GM19193 (cell line): ENCODE results near the gene PARK7.

Experiments used
- POLR2A ChIP-seq: IDR thresholded peaks from 4 replicates; pipeline ENCODE4 v1.6.1; 2011; ENCODE audit not compliant: insufficient read depth, insufficient read length; ENCODE audit errors: extremely low read depth

The PARK7 gene

DNA sequence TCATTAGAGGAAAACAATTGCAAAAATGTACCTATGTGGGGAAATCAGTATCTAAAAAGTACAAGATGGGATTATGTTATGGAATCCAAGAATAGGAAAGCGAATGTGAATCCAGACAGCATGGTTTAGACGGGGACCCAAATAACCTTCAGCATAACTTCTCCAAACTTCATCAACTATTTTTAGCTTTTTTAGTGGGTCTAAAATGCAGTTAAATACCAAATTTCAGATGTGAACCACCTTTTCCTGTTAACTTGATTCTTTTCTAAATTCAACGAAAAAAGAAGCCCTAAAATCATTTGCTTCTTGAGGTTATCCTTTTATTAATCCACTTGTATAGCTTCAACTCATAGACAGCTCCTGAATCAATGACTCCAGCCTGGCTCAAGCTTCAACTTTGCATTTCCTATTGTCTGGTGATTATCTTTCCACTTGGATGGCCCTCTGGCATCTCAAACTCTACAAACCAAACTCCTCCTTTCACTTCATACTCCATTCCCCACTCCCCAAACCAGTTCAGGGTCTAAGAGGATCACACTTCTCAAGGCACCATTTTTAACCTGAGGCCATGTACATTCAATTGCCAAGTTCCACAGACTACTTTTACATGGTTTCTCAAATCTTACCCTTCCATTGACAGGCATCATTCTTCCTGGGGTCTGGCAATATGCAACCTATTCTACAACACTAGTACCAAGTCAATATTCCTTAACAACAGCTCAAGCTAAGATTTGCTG is 57.1 kb downstream of the PARK7 start:
- TF ChIP-seq POLR2A = no peak

DNA sequence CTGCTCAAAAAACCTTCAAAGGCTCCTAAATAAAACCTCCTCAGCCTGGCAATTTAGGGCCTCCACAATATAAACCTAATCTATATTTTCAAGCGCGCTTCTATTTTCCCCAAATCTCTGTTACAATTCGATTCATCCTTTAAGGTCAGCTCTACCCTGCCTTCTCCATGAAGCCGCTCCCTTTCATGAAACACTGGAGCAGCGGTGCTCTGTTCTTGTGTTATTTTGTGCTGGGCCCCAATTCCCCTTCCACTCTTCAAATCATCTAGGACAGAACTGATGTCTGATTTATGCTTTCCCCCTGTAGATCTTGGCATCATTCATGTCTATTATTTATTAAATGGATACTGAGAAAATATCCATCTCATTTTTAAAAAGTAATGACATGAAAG is 57.7 kb downstream of the PARK7 start:
- TF ChIP-seq POLR2A = no peak

DNA sequence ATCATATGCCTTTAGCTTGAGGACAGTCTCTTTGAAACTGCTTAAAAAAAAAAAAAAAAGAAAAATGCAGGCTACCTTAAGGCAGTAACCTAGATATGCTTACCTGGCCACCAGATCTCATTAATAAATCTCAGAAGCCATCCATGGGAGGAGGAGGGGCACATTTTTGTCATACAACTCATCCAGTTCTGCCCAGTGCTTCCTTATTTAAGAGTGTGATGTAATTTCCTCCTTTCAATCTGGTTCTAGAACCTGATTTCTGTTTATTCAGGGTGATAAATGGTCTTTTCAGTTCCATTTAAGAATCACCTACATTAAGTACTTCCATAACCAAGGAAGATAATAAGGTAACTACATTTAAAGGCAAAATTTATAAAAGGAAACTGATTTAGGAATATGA is 58.5 kb downstream of the PARK7 start:
- no peak for TF ChIP-seq POLR2A

DNA sequence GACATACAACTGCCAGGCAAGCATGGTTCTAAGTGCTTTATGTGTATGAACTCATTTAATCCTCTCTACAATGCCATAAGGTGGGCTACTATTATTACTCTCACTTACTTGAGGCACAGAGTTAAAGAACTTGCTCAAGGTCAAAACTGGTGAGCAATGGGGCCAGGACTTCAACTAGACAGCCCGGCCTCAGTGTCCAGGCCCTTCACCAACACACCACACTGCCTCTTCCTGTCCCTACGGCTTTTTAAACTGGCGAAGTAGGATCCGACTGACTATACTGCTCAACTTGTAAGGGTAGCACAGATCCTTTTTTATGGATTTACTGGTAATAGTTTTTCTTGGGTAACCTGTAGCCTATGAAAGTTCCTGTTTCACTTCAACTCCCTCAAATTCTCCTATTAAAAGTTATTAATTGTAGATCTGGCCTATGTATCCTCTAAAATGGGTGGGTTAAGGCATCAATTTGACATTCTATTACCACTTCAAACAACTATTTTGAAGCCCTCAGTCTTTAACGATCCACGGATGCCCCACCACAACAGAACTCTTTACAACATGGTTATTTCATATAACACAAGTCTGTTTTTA is 60.3 kb downstream of the PARK7 start:
- TF ChIP-seq POLR2A = no peak

DNA sequence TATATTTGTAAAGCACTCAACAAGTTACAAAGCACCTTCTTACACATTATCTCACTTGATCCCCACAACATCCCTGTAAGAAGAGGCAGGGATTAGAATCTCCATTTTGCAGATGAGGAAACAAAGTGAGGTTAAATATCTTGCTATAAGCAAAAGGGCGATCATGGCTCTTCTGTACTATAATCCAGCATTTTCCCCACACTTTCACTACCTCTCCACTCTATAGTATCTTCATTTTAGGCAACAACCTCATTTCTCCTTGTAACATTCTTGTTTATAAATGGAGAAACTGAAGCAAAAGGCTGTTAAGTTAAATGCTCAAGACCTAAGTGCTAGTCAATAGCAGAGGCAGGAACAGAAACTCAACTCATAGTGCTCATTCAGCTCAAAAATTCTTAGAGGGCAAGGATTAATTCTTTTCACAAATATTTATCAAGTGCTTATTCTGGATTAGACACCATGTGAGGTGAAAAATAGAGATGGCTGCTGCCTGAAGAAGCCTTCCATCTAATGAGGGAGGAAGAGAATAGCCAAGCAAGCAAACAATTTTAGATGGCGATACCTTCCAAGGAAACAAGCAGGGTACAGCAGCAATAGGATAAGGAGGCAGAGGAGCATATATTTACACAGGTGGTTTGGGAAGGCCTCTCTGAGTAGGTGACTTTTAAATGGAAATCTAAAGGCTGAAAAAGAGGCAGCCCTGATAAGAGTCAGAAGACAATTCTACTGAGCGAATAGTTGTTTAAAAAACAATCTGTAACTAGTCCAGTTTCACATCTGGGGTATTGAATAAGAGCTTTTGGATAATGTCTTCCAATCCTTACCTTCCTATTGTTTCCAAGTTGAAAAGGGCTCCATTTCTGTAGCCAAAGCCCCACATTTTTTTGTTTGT is 61.1 kb downstream of the PARK7 start:
- no peak for TF ChIP-seq POLR2A

DNA sequence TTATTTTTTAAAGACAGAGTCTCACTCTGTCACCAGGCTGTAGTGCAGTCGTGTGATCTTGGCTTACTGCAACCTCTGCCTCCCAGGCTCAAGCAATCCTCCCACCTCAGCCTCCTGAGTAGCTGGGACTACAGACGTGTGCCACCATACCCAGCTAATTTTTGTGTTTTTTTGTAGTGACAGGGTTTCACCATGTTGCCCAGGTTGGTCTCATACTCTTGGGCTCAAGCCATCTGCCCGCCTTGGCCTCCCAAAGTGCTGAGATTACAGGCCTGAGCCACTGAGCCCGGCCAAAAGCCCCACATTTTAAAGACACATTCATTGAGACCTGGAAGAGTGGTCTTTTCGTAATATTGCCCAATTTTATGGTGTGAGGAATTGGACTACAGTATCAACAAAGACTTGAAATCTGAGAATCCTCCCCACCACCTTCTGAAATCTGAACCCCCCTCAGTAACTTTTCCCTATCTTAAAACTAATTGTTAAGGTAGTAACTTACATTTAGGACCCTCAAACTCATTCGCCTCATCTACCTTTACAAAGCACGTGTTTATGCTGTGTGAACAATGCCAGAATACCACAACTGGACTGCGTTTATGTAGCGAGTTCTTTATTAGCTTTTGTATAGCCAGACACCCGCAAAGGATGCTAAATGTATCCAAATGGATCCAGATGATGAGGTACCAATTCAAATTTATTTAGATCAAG is 61.9 kb downstream of the PARK7 start:
- TF ChIP-seq POLR2A = no peak

DNA sequence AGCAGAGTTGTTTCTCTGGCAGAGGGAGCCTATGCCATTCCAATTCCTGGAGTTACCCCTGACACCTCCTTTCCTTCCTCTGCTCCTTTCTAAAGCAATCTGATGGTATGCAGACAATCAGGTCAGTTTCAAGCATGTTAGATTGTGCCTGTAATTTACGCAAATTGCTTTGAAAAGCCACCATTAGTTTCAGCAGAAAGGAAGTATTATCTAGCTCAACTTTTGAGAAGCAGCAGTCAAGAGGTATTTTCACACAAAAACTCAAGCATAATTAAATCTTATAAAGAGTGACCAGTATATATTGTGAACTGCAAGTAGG is 62.4 kb downstream of the PARK7 start:
- no peak for TF ChIP-seq POLR2A

DNA sequence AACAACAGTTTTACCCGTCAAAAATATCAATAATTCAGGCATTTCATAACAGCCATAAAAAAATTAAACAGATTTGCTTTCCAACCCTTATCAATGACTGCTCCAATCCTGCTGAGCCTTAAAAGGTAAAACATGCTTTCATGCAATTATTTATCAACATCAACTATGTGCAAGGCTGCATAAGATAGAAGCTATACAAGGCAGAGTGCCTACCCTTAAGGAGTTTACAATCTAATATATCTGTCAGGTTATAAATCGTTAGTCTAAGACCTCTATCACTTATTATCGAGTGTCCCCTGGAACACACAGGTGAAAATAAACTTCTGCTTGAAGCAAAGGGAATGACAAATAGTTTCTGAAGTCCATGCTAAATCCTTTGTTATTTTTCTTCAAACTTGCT is 62.8 kb downstream of the PARK7 start:
- no peak for TF ChIP-seq POLR2A

DNA sequence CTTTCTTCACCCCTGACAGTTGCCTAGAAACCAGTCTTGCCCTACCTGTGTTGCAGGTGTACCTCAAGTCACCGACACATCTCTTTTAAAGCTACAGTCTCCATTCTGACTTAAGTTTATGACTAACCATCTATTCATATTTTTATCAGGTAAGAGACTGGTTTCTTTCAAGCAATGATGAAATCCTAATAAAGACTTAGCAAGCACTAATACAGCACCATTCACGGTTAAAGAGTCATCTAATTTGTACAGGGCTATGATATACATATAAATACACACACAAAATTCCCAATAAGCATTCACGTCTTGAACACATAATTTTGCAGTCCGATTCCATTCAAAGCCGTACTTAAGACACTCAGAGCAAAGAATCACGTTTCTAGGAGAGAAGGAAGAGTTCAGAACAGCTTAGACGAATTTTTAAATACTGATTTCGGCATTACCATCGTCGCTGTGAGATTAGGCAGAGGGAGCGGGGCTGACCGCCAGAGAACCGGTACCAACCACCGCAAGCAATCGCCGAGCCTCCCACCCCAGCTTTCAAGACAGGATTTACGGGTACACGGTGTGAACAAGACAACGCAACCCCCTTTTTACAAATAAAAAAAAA is 63.7 kb downstream of the PARK7 start:
- no peak for TF ChIP-seq POLR2A

DNA sequence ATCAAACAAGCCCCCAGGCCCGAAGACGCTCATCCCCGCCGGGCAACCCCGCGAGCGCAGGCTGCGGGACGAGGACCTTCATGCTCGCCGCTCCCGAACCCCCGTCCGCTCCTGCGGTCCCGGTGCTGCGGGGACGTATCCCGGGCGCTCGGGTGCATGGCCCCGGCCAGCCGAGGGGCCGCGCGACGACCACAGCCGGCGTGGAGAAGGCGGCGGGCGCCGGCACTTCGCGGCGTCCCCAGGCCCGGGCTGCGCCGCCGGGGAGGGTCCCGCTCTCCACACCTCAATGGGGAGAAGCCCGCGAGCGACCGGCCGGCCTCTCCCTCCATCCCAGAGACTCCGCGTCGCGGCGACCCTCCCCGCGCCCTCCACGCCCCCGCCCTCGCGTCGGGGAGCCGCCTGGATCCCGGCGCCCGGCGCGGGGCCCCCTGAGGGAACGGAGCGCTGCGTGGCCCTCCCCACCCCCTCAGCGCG is 64.2 kb downstream of the PARK7 start:
- TF ChIP-seq POLR2A = no peak

DNA sequence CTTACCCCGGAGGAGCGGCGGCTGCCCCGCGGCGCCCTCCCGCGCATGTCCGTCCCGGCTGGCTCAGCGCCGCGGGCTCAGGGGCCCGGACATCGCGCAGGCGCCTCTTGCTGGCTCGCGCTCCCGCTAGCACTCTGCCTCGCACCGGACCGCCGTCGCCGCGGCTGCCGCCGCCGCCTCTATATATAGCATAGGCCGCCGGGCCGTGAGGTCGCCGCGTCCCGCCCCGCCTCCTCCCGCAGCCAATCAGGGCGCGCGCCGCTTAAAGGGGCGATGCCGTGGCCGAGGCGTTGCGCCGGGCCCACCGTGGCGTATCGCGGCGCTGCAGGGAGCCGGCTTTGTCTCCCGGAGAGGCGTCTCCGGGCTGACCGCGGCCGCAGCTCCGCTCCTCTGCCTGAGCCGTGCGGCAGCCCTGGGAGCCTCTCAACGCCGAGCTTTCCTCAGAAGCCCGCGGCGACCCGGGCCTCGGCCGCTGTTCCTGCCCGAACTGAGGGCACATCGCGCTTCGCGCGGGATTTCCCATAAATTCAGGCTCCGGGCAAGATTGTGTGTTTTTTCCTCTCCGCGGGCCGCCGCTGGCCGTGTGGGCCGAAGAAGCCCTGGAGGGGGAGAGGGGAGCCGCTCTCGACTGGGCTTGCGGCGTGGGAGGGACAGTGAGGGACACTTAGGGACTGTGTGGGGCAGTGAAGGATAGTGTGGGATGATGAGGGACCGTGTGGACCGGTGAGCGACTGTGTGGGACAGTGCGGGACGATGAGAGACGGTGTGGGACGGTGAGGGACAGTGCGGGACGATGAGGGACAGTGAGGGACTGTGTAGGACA is 64.9 kb downstream of the PARK7 start, which contains the start of gene ERRFI1:
ERRFI1 (minus strand) TSS at position 157 of the 823 bp plus-strand sequence. CDS start 10,690 bp downstream, outside the sequence.
- peak; percentile 91 for TF ChIP-seq POLR2A

DNA sequence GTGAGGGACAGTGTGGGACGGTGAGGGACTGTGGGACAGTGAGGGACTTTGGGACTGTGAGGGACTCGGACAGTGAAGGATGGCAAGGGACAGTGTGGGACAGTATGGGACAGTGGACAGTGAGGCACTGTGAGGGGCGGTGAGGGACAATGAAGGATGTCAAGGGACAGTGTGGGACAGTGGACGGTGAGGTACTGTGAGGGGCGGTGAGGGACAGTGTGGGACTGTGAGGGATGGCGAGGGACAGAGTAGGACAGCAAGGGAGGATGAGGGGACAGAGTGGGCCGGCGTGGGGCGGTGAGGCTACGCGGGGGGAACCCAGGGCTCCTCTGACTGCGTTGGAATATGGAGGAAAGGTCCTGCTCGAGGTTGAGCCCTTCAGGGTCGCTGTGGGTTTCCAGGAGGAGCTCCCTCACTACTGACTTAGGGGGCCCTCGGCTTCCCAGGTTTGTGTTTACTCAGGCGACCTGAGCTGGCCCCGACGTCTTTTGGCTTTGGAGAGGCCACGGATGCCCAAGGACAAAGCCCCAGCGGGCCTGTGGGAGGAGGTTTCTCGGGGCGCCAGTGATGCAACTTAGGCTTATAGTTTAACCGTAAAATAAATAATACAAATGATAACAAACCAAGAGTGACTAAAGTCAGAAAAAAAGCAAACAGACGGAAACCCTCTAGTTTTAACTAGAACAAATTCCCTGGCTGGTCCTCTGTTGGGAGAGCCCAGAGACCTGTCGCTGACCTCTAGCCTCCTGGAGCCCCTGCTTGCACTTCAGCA is 65.7 kb downstream of the PARK7 start:
- no peak for TF ChIP-seq POLR2A
